H1 (cell line): ENCODE data around the gene SIK1.
"Not testable (repeated sequence)": the region's sequence is repeated elsewhere in the genome, so short reads cannot be mapped to it uniquely, and the experiment has no call there.

Experiments used
- BCL11A ChIP-seq, 2 experiments: IDR thresholded peaks; one replicate each; pipeline ENCODE4 v1.6.1; 2011; ENCODE audit warnings: low read depth in 2 of 2, low read length in 2 of 2, mild to moderate bottlenecking in 2 of 2
- CBX8 ChIP-seq: fragments of 300-800, 300-1000 bp; sonication (generic); IDR thresholded peaks from 2 replicates; pipeline ENCODE4 v1.7.1; 2016; ENCODE audit warnings: low read depth, low read length, borderline replicate concordance
- EP300 ChIP-seq, 2 experiments: IDR thresholded peaks; 1 replicate in 1 of 2; 2 replicates in 1 of 2; pipeline ENCODE4 v1.6.1; 2011 to 2012; ENCODE audit warnings: low read depth in 2 of 2, low read length in 2 of 2, mild to moderate bottlenecking in 2 of 2, borderline replicate concordance in 1 of 2, inconsistent platforms in 1 of 2, moderate library complexity in 1 of 2
- KDM1A ChIP-seq: fragments of 200-600, 300-600 bp; sonication (generic); IDR thresholded peaks from 2 replicates; pipeline ENCODE4 v1.7.1; 2016; ENCODE audit warnings: mild to moderate bottlenecking, low read length, borderline replicate concordance
- RAD21 ChIP-seq, 2 experiments: IDR thresholded peaks in 1 of 2; conservative IDR thresholded peaks in 1 of 2; 2 replicates each; pipeline ENCODE4 v1.6.1; 2011; ENCODE audit warnings: low read depth in 2 of 2, low read length in 2 of 2, improper control_type of control experiment in 1 of 2, inconsistent platforms in 1 of 2, mild to moderate bottlenecking in 1 of 2, moderate library complexity in 1 of 2
- TF ChIP-seq, protein P1 (sequence below), 3 experiments: IDR thresholded peaks; 1 replicate in 2 of 3; 2 replicates in 1 of 3; pipeline versions ENCODE4 v1.5.1 to v1.6.1; 2011; ENCODE audit warnings: low read length in 3 of 3, mild to moderate bottlenecking in 3 of 3, inconsistent platforms in 2 of 3, low read depth in 1 of 3, moderate library complexity in 1 of 3; ENCODE audit not compliant: insufficient read depth in 1 of 3; ENCODE audit errors: control extremely low read depth in 1 of 3

DNA sequence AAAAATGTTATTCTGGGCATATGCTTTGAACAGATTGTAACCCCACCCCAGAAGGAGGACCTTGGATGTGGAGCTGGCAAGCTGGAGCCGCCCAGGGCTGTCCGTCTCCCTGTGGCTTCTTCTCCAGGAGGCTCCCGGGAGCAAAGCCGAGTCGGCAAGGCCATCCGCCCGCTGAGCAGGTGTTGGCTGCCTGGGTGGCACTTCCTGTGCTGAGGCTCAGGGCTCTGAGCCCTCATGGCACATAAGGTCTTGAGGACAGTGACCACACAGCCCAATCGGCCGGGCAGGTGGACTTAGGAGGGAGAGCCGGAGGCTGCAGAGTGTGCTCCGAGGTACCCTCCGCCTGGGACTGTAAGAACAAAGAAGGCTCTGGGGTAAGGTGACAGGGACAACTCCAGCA, 28.8 kb upstream of the SIK1 start:
- TF ChIP-seq KDM1A; BCL11A (IDR thresholded peaks at IDR 0.05; ENCODE audit: low read depth in 2 of 2, low read length in 2 of 2); EP300 (IDR thresholded peaks at IDR 0.05; ENCODE audit: borderline replicate concordance in 1 of 2, low read depth in 2 of 2, low read length in 2 of 2); CBX8; RAD21 (IDR thresholded peaks at IDR 0.05 in 1 of 2, conservative IDR thresholded peaks at IDR 0.05 in 1 of 2; ENCODE audit: low read depth in 2 of 2, low read length in 2 of 2): not testable (repeated sequence)
- TF ChIP-seq, protein P1, sequence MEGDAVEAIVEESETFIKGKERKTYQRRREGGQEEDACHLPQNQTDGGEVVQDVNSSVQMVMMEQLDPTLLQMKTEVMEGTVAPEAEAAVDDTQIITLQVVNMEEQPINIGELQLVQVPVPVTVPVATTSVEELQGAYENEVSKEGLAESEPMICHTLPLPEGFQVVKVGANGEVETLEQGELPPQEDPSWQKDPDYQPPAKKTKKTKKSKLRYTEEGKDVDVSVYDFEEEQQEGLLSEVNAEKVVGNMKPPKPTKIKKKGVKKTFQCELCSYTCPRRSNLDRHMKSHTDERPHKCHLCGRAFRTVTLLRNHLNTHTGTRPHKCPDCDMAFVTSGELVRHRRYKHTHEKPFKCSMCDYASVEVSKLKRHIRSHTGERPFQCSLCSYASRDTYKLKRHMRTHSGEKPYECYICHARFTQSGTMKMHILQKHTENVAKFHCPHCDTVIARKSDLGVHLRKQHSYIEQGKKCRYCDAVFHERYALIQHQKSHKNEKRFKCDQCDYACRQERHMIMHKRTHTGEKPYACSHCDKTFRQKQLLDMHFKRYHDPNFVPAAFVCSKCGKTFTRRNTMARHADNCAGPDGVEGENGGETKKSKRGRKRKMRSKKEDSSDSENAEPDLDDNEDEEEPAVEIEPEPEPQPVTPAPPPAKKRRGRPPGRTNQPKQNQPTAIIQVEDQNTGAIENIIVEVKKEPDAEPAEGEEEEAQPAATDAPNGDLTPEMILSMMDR (IDR thresholded peaks at IDR 0.05; ENCODE audit: control extremely low read depth in 1 of 3, insufficient read depth in 1 of 3, low read depth in 1 of 3, low read length in 3 of 3): not testable (repeated sequence)
